ENCODE results near the gene CPTP.

DNA sequence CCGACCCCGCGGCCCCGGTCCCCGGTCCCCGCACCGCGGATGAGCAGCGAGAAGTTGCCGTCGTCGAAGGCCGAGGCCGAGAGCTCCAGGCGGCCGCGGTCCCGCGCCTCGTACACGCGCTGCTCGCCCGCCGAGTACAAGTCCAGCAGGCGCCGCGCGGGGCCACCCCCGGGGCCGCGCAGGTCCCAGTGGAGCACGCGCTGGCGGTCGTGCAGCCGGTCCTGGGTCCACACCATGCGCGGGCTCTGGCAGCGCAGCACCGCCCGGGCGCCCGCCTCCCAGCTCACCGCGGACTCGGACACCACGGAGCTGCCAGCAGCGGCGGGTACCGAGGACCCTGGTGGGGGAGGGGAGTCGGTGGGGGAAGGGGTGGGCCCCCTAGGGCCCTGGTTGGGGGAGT lies 30.8 kb downstream of the CPTP start:
- TF ChIP-seq, protein P1, sequence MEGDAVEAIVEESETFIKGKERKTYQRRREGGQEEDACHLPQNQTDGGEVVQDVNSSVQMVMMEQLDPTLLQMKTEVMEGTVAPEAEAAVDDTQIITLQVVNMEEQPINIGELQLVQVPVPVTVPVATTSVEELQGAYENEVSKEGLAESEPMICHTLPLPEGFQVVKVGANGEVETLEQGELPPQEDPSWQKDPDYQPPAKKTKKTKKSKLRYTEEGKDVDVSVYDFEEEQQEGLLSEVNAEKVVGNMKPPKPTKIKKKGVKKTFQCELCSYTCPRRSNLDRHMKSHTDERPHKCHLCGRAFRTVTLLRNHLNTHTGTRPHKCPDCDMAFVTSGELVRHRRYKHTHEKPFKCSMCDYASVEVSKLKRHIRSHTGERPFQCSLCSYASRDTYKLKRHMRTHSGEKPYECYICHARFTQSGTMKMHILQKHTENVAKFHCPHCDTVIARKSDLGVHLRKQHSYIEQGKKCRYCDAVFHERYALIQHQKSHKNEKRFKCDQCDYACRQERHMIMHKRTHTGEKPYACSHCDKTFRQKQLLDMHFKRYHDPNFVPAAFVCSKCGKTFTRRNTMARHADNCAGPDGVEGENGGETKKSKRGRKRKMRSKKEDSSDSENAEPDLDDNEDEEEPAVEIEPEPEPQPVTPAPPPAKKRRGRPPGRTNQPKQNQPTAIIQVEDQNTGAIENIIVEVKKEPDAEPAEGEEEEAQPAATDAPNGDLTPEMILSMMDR (IDR thresholded peaks at IDR 0.05; ENCODE audit: borderline replicate concordance, extremely low read depth, low read length, poor library complexity, severe bottlenecking): no peak
- no peak for TF ChIP-seq EZH2 (IDR thresholded peaks at IDR 0.05; ENCODE audit: borderline replicate concordance, low read depth, low read length, severe bottlenecking)

All from DND-41 (cell line).